HG02973 (cell line): ENCODE data around the gene WDR88.
A peak's percentile ranks its signal among the peaks of the same experiment; 100 is the strongest.
"Not testable (repeated sequence)": the region's sequence is repeated elsewhere in the genome, so short reads cannot be mapped to it uniquely, and the experiment has no call there.

Experiments used
- ATAC-seq: cut with Tn5 transposase; IDR thresholded peaks from one replicate; pipeline ENCODE4 v1.9.1; 2021; ENCODE audit warnings: moderate library complexity; ENCODE audit not compliant: unreplicated experiment

Gene WDR88

GRCh38 chr19:33126712-33127111 is 5.2 kb upstream of the WDR88 start:
- ATAC-seq = not testable (repeated sequence)

GRCh38 chr19:33129901-33130300 is 2.0 kb upstream of the WDR88 start:
- no peak for ATAC-seq

- no peak for ATAC-seq
Observed at GRCh38 chr19:33130433-33130832, 1.5 kb upstream of the WDR88 start.

GRCh38 chr19:33132425-33132824 is 511 bp downstream of the WDR88 start:
- no peak for ATAC-seq

- no peak for ATAC-seq
Observed at GRCh38 chr19:33133438-33134031, 1.6 kb downstream of the WDR88 start.

GRCh38 chr19:33134571-33135041 is 2.7 kb downstream of the WDR88 start:
- ATAC-seq = no peak

- no peak for ATAC-seq
Observed at GRCh38 chr19:33139165-33139564, 7.3 kb downstream of the WDR88 start.

GRCh38 chr19:33143897-33144405 is 12.0 kb downstream of the WDR88 start:
- ATAC-seq = peak; percentile 60

- ATAC-seq = no peak
Observed at GRCh38 chr19:33146209-33146608, 14.3 kb downstream of the WDR88 start.

- no peak for ATAC-seq
Observed at GRCh38 chr19:33147538-33147937, 15.6 kb downstream of the WDR88 start.

- ATAC-seq = no peak
Observed at GRCh38 chr19:33150852-33151518, 19.1 kb downstream of the WDR88 start.

- no peak for ATAC-seq
Observed at GRCh38 chr19:33152176-33152575, 20.3 kb downstream of the WDR88 start.

GRCh38 chr19:33152625-33153024 is 20.7 kb downstream of the WDR88 start:
- not testable (repeated sequence) for ATAC-seq

- not testable (repeated sequence) for ATAC-seq
Observed at GRCh38 chr19:33154313-33154712, 22.4 kb downstream of the WDR88 start.

- no peak for ATAC-seq
Observed at GRCh38 chr19:33156334-33156733, 24.4 kb downstream of the WDR88 start.

- ATAC-seq = no peak
Observed at GRCh38 chr19:33157906-33158305, 26.0 kb downstream of the WDR88 start.

- no peak for ATAC-seq
Observed at GRCh38 chr19:33158365-33158764, 26.5 kb downstream of the WDR88 start.

- no peak for ATAC-seq
Observed at GRCh38 chr19:33159149-33159548, 27.2 kb downstream of the WDR88 start.

GRCh38 chr19:33159893-33160292 is 28.0 kb downstream of the WDR88 start:
- ATAC-seq = no peak

- no peak for ATAC-seq
Observed at GRCh38 chr19:33161201-33161600, 29.3 kb downstream of the WDR88 start.

- ATAC-seq = no peak
Observed at GRCh38 chr19:33163481-33163880, 31.6 kb downstream of the WDR88 start.

- ATAC-seq = not testable (repeated sequence)
Observed at GRCh38 chr19:33166037-33166436, 34.1 kb downstream of the WDR88 start.
